Dedifferentiated amniotic fluid mesenchymal stem cell (primary cell): ENCODE data around the gene ZNRF3.
"Not testable (repeated sequence)": the region's sequence is repeated elsewhere in the genome, so short reads cannot be mapped to it uniquely, and the experiment has no call there.

Experiments used
- DNase-seq: peaks from one replicate; pipeline ENCODE4 v3.0.0-alpha.2; 2016; ENCODE audit errors: extremely low spot score

ZNRF3 gene

GRCh38 chr22:28931844-28932567 lies 48.6 kb downstream of the ZNRF3 start:
- no peak for DNase-seq

- DNase-seq = no peak
These were observed 49.9 kb downstream of the ZNRF3 start for GRCh38 chr22:28933321-28933720.

GRCh38 chr22:28934026-28934425 lies 50.7 kb downstream of the ZNRF3 start:
- DNase-seq = no peak

- peak; percentile 10 for DNase-seq
These were observed 51.8 kb downstream of the ZNRF3 start for GRCh38 chr22:28935140-28935539.

DNA sequence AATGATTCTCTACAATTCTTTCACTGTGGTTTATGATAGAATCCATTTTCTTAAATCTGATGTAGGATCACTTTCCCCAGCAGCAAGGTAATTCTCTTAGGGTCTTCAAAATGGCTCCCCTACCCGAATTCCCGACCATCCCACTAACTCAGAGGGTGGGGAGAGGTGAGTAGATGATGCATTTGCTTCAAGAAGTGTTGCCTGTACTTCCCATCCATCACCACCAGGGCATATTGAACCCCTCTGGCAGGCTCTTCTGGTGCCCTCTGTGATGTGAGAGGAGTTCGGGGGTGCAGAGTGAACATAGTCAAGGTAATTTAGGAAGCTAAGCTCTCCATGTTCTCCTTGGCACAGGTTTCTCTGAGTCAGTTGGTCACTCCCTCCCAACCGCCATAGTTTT lies 52.3 kb downstream of the ZNRF3 start:
- no peak for DNase-seq

GRCh38 chr22:28936200-28936599 lies 52.8 kb downstream of the ZNRF3 start:
- no peak for DNase-seq

DNA sequence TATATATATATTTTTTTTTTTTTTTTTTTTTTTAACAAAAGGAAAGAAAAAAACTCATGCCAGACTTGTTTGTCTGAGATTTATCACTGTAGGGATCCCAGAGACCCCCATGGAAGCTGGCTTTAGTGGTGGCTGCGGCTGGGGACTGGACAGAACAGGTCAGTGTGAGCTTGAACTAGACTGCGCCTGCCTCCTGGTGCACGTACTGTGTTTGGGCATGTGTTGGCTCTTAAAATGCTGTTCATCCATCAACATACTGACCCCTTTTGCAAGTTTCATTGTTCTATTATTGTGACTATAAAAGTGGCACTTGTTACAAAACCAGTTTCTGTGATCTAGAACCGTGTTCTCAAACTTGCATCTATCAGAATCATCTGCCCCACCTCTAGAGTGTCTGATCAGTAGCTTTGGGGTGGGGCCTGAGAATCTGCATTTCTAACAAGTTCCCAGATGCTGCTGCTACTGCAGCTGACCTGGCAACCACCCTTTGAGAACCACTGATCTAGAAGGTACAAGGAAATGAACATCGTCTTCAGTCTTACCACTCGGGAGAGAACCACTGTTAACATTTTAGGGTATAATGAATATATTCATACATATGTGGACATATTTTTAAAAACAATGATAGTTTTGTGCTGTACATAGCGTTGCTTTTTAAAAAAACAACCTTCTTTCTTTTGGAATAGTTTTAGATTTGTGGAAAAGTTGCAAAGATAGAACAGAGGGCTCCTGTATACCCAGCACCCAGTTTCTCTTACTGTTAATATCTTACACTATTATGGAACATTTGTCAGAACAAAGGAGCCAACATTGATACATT lies 54.0 kb downstream of the ZNRF3 start:
- DNase-seq = no peak

GRCh38 chr22:28938286-28938833 lies 55.0 kb downstream of the ZNRF3 start:
- no peak for DNase-seq

GRCh38 chr22:28939394-28939793 lies 56.0 kb downstream of the ZNRF3 start:
- no peak for DNase-seq

DNA sequence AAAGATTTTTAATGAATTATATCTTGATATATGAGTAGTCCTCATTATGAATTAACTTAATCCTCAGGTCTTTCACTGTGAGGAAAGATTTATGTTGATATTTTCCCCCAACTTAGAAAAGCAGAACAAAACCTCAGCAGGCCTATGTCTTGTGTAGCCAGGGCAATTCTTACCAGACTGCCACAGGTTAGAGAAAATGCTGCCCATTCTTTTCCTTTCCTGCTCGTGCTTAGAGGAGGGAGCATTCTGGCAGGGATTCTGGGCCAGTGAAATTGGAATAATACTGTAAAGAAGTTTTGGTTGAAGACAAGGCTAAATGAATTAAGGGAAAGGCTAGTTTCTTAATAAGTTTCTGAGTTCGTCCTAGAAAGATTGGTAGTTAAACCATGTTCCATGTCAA lies 56.6 kb downstream of the ZNRF3 start:
- no peak for DNase-seq

- DNase-seq = no peak
These were observed 57.1 kb downstream of the ZNRF3 start for GRCh38 chr22:28940441-28940840.

- DNase-seq = no peak
These were observed 59.0 kb downstream of the ZNRF3 start for GRCh38 chr22:28942333-28942732.

DNA sequence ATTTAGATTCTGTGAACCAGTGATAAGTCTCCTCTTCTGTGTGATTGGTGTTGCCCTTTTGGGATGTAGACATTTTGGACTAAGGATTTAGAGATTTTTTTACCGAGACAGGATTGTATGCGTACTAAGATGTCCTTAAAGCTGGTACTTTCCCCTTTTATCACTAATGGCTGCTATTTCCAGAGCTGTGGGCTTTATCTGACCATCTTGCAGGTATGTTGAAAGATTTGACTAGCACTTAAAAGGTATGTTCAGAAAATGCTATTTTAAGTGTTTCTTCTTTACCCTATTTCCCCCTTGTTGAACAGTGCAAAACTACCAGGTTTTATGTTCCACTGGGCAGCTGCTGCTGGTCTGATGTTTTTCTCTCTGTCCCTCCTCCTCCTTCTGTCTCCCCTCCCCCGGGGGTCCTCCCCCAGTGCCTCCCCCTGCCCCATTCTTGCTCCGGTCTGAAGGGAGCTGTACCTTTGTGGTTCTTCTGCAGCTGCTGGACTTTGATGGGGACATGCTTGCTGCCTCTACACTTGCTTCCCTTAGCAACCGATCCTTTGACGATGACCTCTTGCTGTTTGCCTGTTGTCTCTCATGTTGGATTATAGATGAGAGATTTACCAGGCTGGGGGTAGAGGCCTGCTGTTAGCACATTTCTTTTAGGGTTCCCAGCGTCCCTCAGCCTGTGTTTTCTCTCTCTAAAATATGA lies 59.6 kb downstream of the ZNRF3 start:
- no peak for DNase-seq

DNA sequence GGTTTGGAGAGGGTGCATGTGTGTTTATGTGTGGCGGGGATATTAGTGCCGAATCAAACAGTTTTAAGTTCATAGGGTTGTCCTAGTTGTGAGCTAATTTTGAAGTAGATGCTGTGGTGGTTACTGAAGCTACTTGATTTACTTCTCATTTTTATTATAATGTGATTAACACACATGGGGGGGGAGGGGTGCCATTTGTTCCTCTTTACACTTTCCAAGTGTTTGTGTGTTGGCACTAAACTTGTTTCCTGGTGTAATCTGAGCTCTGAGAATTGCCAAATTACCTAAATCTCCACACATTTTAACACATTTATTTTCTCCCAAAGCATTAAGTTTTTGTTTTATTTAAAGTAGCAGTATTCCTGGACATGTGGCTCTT lies 60.1 kb downstream of the ZNRF3 start:
- DNase-seq = no peak

DNA sequence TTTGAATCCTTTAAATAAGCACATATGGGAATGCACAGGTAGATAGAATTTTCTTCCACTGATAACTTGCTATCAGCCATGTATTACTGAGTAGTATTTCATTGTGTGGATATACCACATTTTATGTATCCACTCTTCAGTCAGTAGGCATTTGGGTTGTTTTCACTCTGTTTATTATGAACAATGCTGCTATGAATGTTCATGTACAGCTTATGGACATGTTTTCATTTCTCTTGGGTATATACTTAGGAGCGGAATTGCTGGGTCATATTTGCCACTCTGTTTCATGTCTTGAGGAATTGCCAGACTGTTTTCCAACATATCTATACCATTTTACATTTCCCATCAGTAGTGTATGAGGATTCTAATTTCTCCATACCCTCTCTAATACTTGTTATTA lies 63.8 kb downstream of the ZNRF3 start:
- no peak for DNase-seq

- no peak for DNase-seq
These were observed 65.1 kb downstream of the ZNRF3 start for GRCh38 chr22:28948424-28948823.

- not testable (repeated sequence) for DNase-seq
These were observed 65.6 kb downstream of the ZNRF3 start for GRCh38 chr22:28948860-28949551.

DNA sequence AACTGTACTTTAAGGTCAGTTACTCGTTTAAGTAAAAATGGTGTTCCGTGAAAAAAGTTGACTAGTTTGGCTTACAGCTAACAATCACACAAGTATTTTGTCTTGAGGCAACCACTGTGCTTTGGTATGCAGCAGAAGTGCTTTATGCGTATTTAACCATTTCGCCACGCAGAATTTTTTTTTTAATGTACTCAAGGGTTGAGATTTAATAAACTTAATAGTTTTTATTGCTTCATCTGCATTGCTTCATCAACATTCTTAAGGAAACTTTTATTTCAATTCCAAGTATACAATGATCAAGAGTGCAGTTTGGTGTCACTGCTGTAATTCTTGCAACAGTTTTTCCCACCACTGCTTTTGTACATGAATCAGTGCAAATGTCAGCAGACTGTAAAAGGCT lies 66.4 kb downstream of the ZNRF3 start:
- no peak for DNase-seq

- no peak for DNase-seq
These were observed 67.4 kb downstream of the ZNRF3 start for GRCh38 chr22:28950617-28951411.

- DNase-seq = no peak
These were observed 68.2 kb downstream of the ZNRF3 start for GRCh38 chr22:28951530-28951929.

GRCh38 chr22:28951969-28952521 lies 68.7 kb downstream of the ZNRF3 start:
- peak; percentile 36 for DNase-seq
